Thymus (tissue), 11 donors: ENCODE measurements around the gene S100A12. TPM values are rescaled to one million over a fixed set of nuclear protein-coding genes. Genes with fewer than 3 reads are reported as not detected.

Experiments
- DNase-seq, 9 donors: peaks; one replicate each; pipeline ENCODE4 v3.0.0-alpha.2; 2013; ENCODE audit warnings: low spot score in 9 of 9, low read depth in 6 of 9, missing footprints in 1 of 9
- H3K27ac ChIP-seq, 2 donors: one replicate each; pipeline ENCODE4 v1.5.1; 2013; ENCODE audit warnings: control low read depth in 1 of 2, low read depth in 1 of 2, low read length in 1 of 2, mild to moderate bottlenecking in 1 of 2, moderate library complexity in 1 of 2
- H3K27me3 ChIP-seq, 2 donors: one replicate each; pipeline ENCODE4 v1.5.1; 2013; ENCODE audit warnings: low read length in 1 of 2; ENCODE audit not compliant: control insufficient read depth in 2 of 2, insufficient read depth in 1 of 2
- H3K36me3 ChIP-seq, 2 donors: one replicate each; pipeline ENCODE4 v1.5.1; 2013; ENCODE audit warnings: low read length in 1 of 2, mild to moderate bottlenecking in 1 of 2, moderate library complexity in 1 of 2; ENCODE audit not compliant: control insufficient read depth in 2 of 2, insufficient read depth in 2 of 2
- H3K4me1 ChIP-seq, 2 donors: one replicate each; pipeline ENCODE4 v1.5.1; 2013; ENCODE audit warnings: low read length in 2 of 2; ENCODE audit not compliant: control insufficient read depth in 2 of 2, insufficient read depth in 2 of 2
- H3K4me3 ChIP-seq, 2 donors: one replicate each; pipeline ENCODE4 v1.5.1; 2013; ENCODE audit warnings: low read length in 2 of 2, control low read depth in 1 of 2, mild to moderate bottlenecking in 1 of 2
- H3K9me3 ChIP-seq, 2 donors: one replicate each; pipeline ENCODE4 v1.5.1; 2013; ENCODE audit warnings: low read length in 1 of 2, mild to moderate bottlenecking in 1 of 2; ENCODE audit not compliant: control insufficient read depth in 2 of 2, insufficient read depth in 1 of 2
- WGBS: extraction: QIAGEN DNeasy Blood & Tissue Kit; methylation state at CpG from one replicate; pipeline ENCODE4 v1.1.7; 2013; 5-methylcytosine and 5-hydroxymethylcytosine counted together
- polyA plus RNA-seq: library from polyadenylated mRNA; stranded (reverse); fragments of 200-250 nt; gene quantifications from one replicate; pipeline ENCODE4 v1.2.3, GENCODE V29; 2013
- total RNA-seq: library from RNA; stranded (reverse); fragments of 120-200 nt; gene quantifications from one replicate; pipeline ENCODE4 v1.2.4, GENCODE V29; 2013
- donor health status: healthy.

S100A12 gene
- total and polyA plus RNA-seq, 2 donors, result 29.1 to 35.8 TPM

DNA sequence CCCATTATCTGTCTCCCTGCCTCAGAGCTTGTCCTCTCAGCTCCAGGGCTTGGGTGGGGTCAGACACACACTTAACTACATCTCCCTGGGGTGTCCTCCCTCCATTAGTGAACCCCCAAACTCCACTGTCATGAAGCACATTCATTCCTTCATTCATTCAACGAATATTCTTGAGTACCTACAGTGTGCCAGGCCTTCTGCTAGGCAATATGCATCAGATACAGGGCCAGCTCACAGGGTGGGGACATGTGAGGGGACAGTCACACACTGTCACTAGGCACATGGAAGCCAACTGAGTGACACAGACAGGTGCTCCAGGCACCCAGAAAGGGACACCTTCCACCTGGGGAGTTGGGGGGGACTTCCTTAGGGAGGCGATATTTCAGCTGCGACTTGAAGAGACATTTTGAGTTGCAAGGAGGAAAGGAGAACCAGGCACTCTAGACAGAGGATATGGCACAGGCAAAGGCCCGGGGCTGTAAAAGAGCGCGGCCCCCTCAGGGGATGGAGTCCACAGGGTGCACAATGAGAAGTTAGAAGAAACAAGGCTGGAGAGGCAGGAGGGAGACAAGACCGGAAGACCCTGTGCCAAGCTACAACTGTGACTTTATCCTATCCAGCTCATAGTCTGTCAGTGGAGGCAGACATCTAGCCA is 24.1 kb upstream of the S100A12 start:
- Histone ChIP-seq H3K4me3 (no peak overlapping the region), H3K9me3 (no peaks in the 10 kb centered on the region), H3K27ac (no peak overlapping the region), H3K4me1 (no peaks in the 10 kb centered on the region), H3K27me3 (peaks cover 0 to 2% of the 10 kb centered on the region in 2 donors), H3K36me3 (no peaks in the 10 kb centered on the region)
- DNase-seq, result no peak
- 94% methylated on average over 7 of the region's 7 CpGs for WGBS

DNA sequence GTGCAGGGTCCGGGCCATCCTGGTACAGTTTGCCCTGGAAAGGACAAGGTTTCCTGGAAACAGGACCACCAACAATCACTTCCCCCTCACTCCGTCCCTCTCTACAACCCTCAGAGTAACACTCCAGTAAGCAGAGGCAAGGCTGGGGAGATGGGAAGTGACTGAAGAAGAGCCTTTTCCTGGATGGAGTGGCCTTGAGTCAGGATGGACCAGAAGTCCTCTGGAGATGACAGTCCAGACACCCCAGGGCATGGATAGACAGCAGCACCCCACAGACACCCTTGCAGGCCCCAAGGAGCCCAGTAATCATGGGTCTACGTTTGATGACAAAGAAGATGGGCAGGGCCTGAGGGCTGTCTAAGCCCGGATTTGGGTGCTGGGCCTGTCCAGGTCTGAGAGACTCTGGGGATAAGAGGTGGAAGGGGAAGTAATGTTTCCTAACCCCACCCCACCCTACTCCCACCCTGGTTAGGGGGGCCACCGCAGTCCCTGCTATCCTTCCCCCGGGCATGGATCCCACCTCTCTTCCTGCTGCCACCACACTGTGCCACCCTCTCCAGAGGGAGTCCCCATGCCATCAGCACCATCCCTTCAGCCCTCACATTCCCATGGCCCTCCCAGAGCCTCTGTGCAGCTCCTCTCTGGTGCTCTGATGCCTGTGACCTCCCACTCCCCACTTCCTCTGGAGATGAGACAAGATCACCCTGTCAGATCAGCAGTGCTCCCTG is 22.7 kb upstream of the S100A12 start:
- DNase-seq, result no peak
- H3K27me3 ChIP-seq, result peaks cover 0 to 2% of the 10 kb centered on the region in 2 donors
- no peak overlapping the region for H3K4me3 ChIP-seq
- H3K27ac ChIP-seq, result no peak overlapping the region
- H3K36me3 ChIP-seq, result no peaks in the 10 kb centered on the region
- WGBS, result 94% methylated on average over 6 of the region's 6 CpGs
- no peaks in the 10 kb centered on the region for H3K9me3 ChIP-seq
- H3K4me1 ChIP-seq, result no peaks in the 10 kb centered on the region

DNA sequence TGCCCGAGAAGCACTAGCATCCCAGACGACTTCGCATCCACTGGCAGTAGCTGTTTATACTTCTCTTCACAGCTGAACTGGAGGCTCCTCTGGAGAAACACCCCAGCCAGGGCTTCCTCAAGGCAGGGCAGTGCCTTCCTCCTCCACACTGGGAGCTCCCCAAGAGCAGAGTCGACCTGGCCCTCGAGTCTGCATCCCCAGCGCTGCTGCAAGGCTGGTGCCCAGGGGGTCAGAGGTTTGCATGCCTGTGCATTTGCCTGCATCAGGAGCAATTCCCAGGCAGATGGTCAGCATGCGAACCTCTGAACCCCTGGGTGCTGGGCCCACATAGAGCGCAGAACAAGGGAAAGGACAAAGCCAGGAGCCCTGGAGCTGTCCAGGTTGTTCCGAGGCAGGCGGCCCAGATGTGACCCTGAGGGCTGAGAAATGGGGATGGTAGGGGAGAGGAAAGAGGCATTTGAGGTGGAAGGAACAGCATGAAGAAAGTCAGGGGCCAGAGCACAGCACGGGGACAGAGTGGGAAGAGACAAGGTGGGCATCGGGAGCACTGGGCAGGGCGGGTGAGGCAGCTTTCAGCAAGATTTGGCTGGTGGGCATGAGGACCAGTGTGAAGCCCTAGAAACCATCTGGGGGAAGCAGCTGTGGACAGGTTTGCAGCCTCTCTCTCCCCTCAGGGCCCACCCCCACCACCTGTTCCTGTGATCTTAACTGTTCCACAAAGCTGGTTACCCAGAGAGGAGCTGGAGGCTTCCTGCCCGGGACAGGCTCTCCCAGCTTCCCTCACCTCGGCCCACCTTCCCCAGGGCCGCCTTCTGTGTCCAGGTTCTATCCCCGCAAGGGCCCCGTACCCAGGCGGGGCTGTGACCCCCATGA is 21.9 kb upstream of the S100A12 start:
- Histone ChIP-seq H3K36me3 (no peaks in the 10 kb centered on the region), H3K27ac (no peak overlapping the region), H3K4me3 (no peak overlapping the region), H3K9me3 (no peaks in the 10 kb centered on the region), H3K27me3 (peaks cover 0 to 2% of the 10 kb centered on the region in 2 donors), H3K4me1 (no peaks in the 10 kb centered on the region)
- no peak for DNase-seq
- WGBS, result 86% methylated on average over 19 of the region's 19 CpGs

DNA sequence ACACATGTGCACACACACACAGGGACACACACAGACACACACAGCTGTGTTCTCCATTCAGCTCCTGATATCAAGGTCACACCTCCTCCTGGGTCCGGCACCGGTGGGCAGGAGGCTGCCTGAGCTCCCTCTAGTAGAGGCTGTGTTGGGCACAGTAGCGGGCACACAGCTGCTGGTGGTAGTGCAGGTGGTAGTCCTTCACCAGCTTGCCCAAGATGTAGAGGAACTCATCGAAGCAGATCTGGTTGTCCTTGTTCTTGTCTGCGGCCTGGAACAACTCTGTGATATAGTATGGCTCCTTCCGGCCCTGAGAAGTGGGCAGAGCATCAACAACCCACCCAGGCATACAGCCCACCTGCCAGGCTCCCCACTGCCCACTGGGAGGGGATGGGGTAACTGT is 21.0 kb upstream of the S100A12 start:
- H3K27me3 ChIP-seq, result peaks cover 0 to 2% of the 10 kb centered on the region in 2 donors
- WGBS, result 93% methylated on average over 6 of the region's 6 CpGs
- H3K27ac ChIP-seq, result no peak overlapping the region
- no peaks in the 10 kb centered on the region for H3K36me3 ChIP-seq
- no peak overlapping the region for H3K4me3 ChIP-seq
- no peak for DNase-seq
- H3K9me3 ChIP-seq, result no peaks in the 10 kb centered on the region
- H3K4me1 ChIP-seq, result no peaks in the 10 kb centered on the region

DNA sequence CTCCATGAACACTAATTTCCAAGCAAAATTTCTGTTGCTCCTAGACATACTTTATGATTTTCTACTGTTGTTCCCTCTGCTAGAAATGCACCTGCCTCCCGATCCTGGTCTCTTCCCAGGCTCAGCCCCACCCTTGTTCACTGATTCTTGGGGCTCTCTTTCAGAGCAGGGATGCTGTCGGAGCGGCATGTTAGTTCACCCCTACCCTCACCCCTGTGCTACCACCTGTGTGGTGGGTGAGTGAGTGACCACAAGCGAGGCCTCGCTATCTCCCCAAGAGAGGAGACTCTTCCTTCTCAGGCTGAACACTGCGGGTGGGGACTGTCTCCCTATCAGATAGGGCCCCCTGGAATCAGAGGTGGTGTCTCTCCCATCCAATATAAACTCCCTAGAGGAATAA is 20.4 kb upstream of the S100A12 start:
- WGBS, result 93% methylated on average over 6 of the region's 6 CpGs

DNA sequence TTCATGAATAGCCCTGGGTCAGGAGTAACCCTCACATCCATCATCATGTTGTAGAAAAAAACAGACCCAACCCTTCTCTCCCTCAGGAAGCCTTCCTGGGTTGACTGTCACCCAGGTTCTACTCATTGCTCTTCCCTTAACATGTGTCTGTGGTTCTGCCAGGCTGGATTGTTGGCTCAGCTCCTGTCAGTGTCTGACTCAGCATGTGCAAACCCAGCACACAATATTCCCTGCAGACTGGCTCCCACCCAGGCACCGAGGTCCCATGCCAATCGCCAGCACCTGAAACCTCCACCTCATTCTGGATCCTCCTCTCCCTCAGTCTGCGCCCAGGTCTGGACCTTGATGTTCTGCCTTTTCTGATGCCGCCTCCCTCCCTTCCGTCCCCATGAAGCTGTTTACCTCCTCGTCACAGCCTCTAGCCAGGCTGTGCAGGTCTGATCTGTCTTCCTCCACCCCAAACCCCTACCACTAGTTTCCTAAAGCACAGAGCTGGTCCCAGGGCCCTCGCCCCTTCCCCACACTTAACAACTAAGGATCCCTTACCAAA is 19.8 kb upstream of the S100A12 start:
- peaks cover 0 to under 1% of the 10 kb centered on the region in 2 donors for H3K27me3 ChIP-seq
- no peak overlapping the region for H3K4me3 ChIP-seq
- no peaks in the 10 kb centered on the region for H3K4me1 ChIP-seq
- H3K36me3 ChIP-seq, result no peaks in the 10 kb centered on the region
- 94% methylated on average over 7 of the region's 7 CpGs for WGBS
- H3K27ac ChIP-seq, result no peak overlapping the region
- no peak for DNase-seq
- no peaks in the 10 kb centered on the region for H3K9me3 ChIP-seq

More for the DNA sequence above, 20.4 kb upstream of the S100A12 start:
- Histone ChIP-seq H3K9me3 (no peaks in the 10 kb centered on the region), H3K4me3 (no peak overlapping the region), H3K27me3 (peaks cover 0 to 2% of the 10 kb centered on the region in 2 donors), H3K27ac (no peak overlapping the region), H3K36me3 (no peaks in the 10 kb centered on the region), H3K4me1 (no peaks in the 10 kb centered on the region)
- no peak for DNase-seq

DNA sequence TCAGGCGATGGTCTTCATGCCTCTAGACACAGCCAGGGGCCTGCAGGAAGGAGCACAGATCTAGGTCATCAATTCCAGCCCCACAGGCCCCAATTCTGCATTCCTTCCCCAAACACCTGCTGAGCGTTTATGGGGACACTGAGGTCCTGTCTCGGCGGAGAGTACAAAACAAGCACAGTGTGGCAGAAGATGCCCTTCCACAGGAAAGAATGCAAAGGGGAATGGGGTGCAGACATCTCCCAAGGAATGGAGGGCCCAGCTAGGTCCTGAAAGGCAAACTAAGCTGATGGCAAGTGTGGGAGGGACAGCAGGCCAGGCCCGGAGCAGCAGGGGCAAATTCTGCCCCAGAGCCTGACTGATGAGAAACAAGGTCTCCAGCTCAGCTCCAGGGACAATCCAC is 19.0 kb upstream of the S100A12 start:
- 93% methylated on average over 5 of the region's 5 CpGs for WGBS
- no peak overlapping the region for H3K27ac ChIP-seq
- no peaks in the 10 kb centered on the region for H3K9me3 ChIP-seq
- no peaks in the 10 kb centered on the region for H3K4me1 ChIP-seq
- no peaks in the 10 kb centered on the region for H3K36me3 ChIP-seq
- H3K4me3 ChIP-seq, result no peak overlapping the region
- no peak for DNase-seq
- no peaks in the 10 kb centered on the region for H3K27me3 ChIP-seq

DNA sequence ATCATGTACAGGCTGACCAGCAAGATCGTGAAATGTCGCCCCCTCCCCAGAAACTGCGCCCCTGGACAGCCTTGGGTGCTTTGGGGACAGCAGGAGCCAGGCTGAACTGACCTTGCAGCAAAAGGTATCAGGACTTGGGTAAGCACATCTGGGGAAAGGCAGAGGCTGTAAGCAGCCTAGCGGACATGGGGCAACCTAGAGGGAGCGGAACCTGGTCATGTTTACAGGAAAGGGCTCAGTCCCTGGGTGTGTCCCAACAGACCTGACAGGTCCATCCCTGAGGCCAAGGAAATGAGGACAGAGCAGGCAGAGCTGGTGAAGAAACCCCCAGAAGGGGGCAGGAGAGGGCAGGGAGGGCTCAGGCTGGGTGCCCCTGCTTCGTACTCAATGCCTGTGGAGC is 18.5 kb upstream of the S100A12 start:
- 96% methylated on average over 6 of the region's 6 CpGs for WGBS
- Histone ChIP-seq H3K4me1 (no peaks in the 10 kb centered on the region), H3K9me3 (no peaks in the 10 kb centered on the region), H3K36me3 (no peaks in the 10 kb centered on the region), H3K27me3 (no peaks in the 10 kb centered on the region), H3K4me3 (no peak overlapping the region), H3K27ac (no peak overlapping the region)
- DNase-seq, result no peak

DNA sequence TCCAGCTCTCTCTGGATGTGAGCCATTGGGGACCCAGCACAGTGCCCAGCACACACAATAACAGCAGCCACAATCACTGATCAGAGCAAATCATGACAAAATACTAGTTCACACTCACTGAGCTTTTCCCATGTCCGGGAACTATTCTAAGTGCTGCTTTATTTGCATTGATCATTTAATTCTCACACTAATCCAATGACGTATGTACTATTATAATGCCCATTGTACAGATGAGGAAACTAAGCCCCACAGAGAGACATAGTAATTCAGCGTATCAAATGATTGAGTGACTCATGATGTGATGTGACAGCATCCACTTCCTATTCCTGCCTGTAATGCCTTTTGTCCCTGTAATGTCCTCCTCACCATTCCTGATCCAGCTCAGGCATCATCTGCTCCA is 17.4 kb upstream of the S100A12 start:
- DNase-seq, result no peak
- whole genome bisulfite sequencing, result 94% methylated on average over 3 of the region's 3 CpGs
- Histone ChIP-seq H3K27ac (no peak overlapping the region), H3K4me3 (no peak overlapping the region), H3K27me3 (no peaks in the 10 kb centered on the region), H3K36me3 (no peaks in the 10 kb centered on the region), H3K4me1 (no peaks in the 10 kb centered on the region), H3K9me3 (no peaks in the 10 kb centered on the region)
